Right lobe of liver (tissue), 6 donors: Measurements from ENCODE around the gene CCDC122. TPM values are rescaled to one million over a fixed set of nuclear protein-coding genes. Genes with fewer than 3 reads are reported as not detected.

Source experiments
- ATAC-seq, 4 donors: fragments of 200-7000 bp; cut with Tn5 transposase; one replicate each; pipeline ENCODE4 v1.9.1; 2020; ENCODE audit warnings: mild to moderate bottlenecking in 4 of 4, moderate library complexity in 4 of 4
- DNase-seq, 3 donors: peaks; one replicate each; pipeline ENCODE4 v3.0.0-alpha.2; 2020
- H3K27ac ChIP-seq, 3 donors: fragments of 200-600 bp; one replicate each; pipeline ENCODE4 v1.8.0; 2022
- H3K27me3 ChIP-seq, 2 donors: fragments of 200-600 bp; one replicate each; pipeline ENCODE4 v1.8.0; 2022
- H3K36me3 ChIP-seq, 4 donors: fragments of 200-600 bp; sonication (generic) in 1 of 4; one replicate each; pipeline versions ENCODE4 v1.5.1 to v1.8.0; 2017 to 2022; ENCODE audit warnings: control low read depth in 1 of 4
- H3K4me1 ChIP-seq, 4 donors: fragments of 200-600 bp; sonication (generic) in 1 of 4; one replicate each; pipeline versions ENCODE4 v1.5.1 to v1.8.0; 2017 to 2022; ENCODE audit warnings: control low read depth in 1 of 4
- H3K4me3 ChIP-seq, 3 donors: fragments of 200-600 bp; one replicate each; pipeline ENCODE4 v1.8.0; 2022
- H3K9me3 ChIP-seq, 4 donors: fragments of 200-600 bp; sonication (generic) in 1 of 4; one replicate each; pipeline versions ENCODE4 v1.5.1 to v1.8.0; 2017 to 2022; ENCODE audit warnings: control low read depth in 1 of 4
- CTCF ChIP-seq, 4 donors: fragments of 200-600 bp in 3 of 4; fragments of 450-650 bp in 1 of 4; IDR thresholded peaks; one replicate each; pipeline versions ENCODE4 v1.5.1 to v1.8.0; 2016 to 2022; ENCODE audit warnings: antibody characterized with exemption in 4 of 4, mild to moderate bottlenecking in 2 of 4
- POLR2A ChIP-seq: fragments of 450-650 bp; IDR thresholded peaks from one replicate; pipeline ENCODE4 v1.6.1; 2017; ENCODE audit warnings: antibody characterized with exemption, mild to moderate bottlenecking
- WGBS: methylation state at CpG from one replicate; pipeline ENCODE4 v1.1.6; 2018; ENCODE audit warnings: low coverage, low lambda C conversion rate; ENCODE audit not compliant: insufficient coverage; ENCODE audit errors: missing lambda C conversion rate; 5-methylcytosine and 5-hydroxymethylcytosine counted together
- intact Hi-C, 2 donors: fragments of 100-400 bp; cut with DNase I; formaldehyde crosslinking; loops; one replicate each; pipeline versions ENCODE4 v1.11.2 to v1.14.1; 2022
- total RNA-seq, 6 experiments: library from RNA; depleted of rRNA in 2 of 6; stranded (reverse); fragments of >200 nt in 2 of 6; fragmentation: NEBNext Ultra II Directional in 3 of 6; extraction: Animal tissue kit (Norgen Biotek cat#: 25700) in 3 of 6; gene quantifications; one replicate each; pipeline versions ENCODE4 v1.1.0 to v1.2.4, GENCODE V29; 2016 to 2023
- donor health status: DM: no; HTN: yes; CAD: no.
- donor health status: DM: no; HTN: no; CAD: no.
- donor health status: DM: no; HTN: no; CAD: no.
- donor health status: DM: no; HTN: yes; CAD: no.
- donor health status: DM: no; HTN: yes; CAD: no.

The CCDC122 gene
- total RNA-seq, 6 experiments from 2014 or later, result 1.7 to 4.9 (median 3.1) TPM

GRCh38 chr13:43792076-43792881 lies 87.3 kb downstream of the CCDC122 start:
- Histone ChIP-seq H3K4me3 (no peak overlapping the region), H3K4me1 (peaks cover 0 to 3% (median 0%) of the 10 kb centered on the region in 4 donors), H3K27me3 (peaks cover 0 to 9% of the 10 kb centered on the region in 2 donors), H3K9me3 (no peaks in the 10 kb centered on the region), H3K36me3 (no peaks in the 10 kb centered on the region), H3K27ac (no peak overlapping the region)
- intact Hi-C loops, result no loop called here
- TF ChIP-seq CTCF (IDR thresholded peaks at IDR 0.05) (no peak), POLR2A (no peak)
- ATAC-seq (no peak), DNase-seq (no peak)
- WGBS, result 55% methylated on average over 3 of the region's 3 CpGs

GRCh38 chr13:43787997-43788396 lies 91.5 kb downstream of the CCDC122 start:
- no peaks in the 10 kb centered on the region for H3K36me3 ChIP-seq
- ATAC-seq, result no peak
- H3K9me3 ChIP-seq, result no peaks in the 10 kb centered on the region
- no peak overlapping the region for H3K4me3 ChIP-seq
- peaks cover 0 to 12% of the 10 kb centered on the region in 2 donors for H3K27me3 ChIP-seq
- H3K27ac ChIP-seq, result no peak overlapping the region
- peaks cover 0 to 20% (median 0%) of the 10 kb centered on the region in 4 donors for H3K4me1 ChIP-seq
- no peak for TF ChIP-seq POLR2A
- TF ChIP-seq CTCF (IDR thresholded peaks at IDR 0.05), result peak in 1 of 4 donors; percentile 9
- WGBS, result 80% methylated on average over 1 of the region's 2 CpGs
- intact Hi-C loops, result no loop called here
- no peak for DNase-seq

- peaks cover 0 to 12% of the 10 kb centered on the region in 2 donors for H3K27me3 ChIP-seq
- H3K36me3 ChIP-seq, result no peaks in the 10 kb centered on the region
- no peaks in the 10 kb centered on the region for H3K9me3 ChIP-seq
- peaks cover 0 to 20% (median 0%) of the 10 kb centered on the region in 4 donors for H3K4me1 ChIP-seq
- peak overlapping the region; percentile 41 to 54 (median 43) for H3K4me3 ChIP-seq
- ATAC-seq, result no peak
- no peak overlapping the region for H3K27ac ChIP-seq
- DNase-seq, result no peak
- 18% methylated on average over 2 of the region's 9 CpGs for WGBS
- no peak for TF ChIP-seq POLR2A
- no peak for TF ChIP-seq CTCF (IDR thresholded peaks at IDR 0.05)
- intact Hi-C loops, result no loop called here
Measured at GRCh38 chr13:43787518-43787891, 92.0 kb downstream of the CCDC122 start.

- Histone ChIP-seq H3K27ac (no peak within 1 kb of the TSS), H3K4me3 (peak within 1 kb of the TSS; percentile 41 to 54 (median 43)), H3K9me3 (no peaks in the 10 kb centered on the region), H3K4me1 (peaks cover 0 to 20% (median 0%) of the 10 kb centered on the region in 4 donors), H3K36me3 (no peaks in the 10 kb centered on the region), H3K27me3 (peaks cover 0 to 12% of the 10 kb centered on the region in 2 donors)
- WGBS, result 1% methylated on average over 18 of the region's 93 CpGs
- no peak for TF ChIP-seq POLR2A
- peak in 1 of 4 donors; percentile 14 for TF ChIP-seq CTCF (IDR thresholded peaks at IDR 0.05)
- intact Hi-C loops, result no loop called here
- ATAC-seq, result peak; percentile 63 to 70 (median 65)
- DNase-seq, result peak; percentile 44 to 58 (median 46)
Measured at GRCh38 chr13:43786766-43787517, 92.6 kb downstream of the CCDC122 start, which contains the start of gene ENOX1. Gene ENOX1 (minus strand): TSS chr13:43786972.
